A673 (cell line): ENCODE results near the gene CPEB2. TPM values are rescaled to one million over a fixed set of nuclear protein-coding genes. Genes with fewer than 3 reads are reported as not detected.

Source experiments
- BruUV-seq: library from RNA; stranded (reverse); fragments of 400-500 nt; replicated peaks from 2 replicates; lab custom pipeline; 2021; lab: Mats Ljungman, UMichigan
- CTCF ChIA-PET: fragments of 300-600 bp; sonication (Branson Sonifier 250); formaldehyde crosslinking; loops from one replicate; lab custom pipeline; 2022; ENCODE audit warnings: antibody characterized with exemption; lab: Charles Lee
- POLR2A ChIA-PET: fragments of 300-600 bp; sonication (Branson Sonifier 250); formaldehyde crosslinking; loops from one replicate; lab custom pipeline; 2022; ENCODE audit warnings: antibody characterized with exemption; ENCODE audit not compliant: low non-redundant PET; lab: Charles Lee
- DNase-seq: peaks from one replicate; pipeline ENCODE4 v3.0.0-alpha.2; 2015; ENCODE audit warnings: low spot score
- H3K27ac ChIP-seq: fragments of 200-600 bp; sonication (generic); 2 replicates; pipeline ENCODE4 v1.5.1; 2016; ENCODE audit warnings: mixed run types, low read depth, mild to moderate bottlenecking, mixed read lengths, antibody characterized with exemption, low read length; ENCODE audit not compliant: poor library complexity, severe bottlenecking
- H3K27me3 ChIP-seq: fragments of 200-600 bp; sonication (generic); replicated peaks from 2 replicates; pipeline ENCODE4 v1.6.1; 2017; ENCODE audit warnings: mixed run types, low read depth, mild to moderate bottlenecking, mixed read lengths, antibody characterized with exemption, low read length; ENCODE audit not compliant: insufficient read depth, poor library complexity
- H3K36me3 ChIP-seq: fragments of 200-600 bp; sonication (generic); 2 replicates; pipeline ENCODE4 v1.6.1; 2016; ENCODE audit warnings: mixed run types, mild to moderate bottlenecking, mixed read lengths, antibody characterized with exemption, low read length; ENCODE audit not compliant: insufficient read depth, poor library complexity, severe bottlenecking
- H3K4me1 ChIP-seq: fragments of 200-600 bp; sonication (generic); 2 replicates; pipeline ENCODE4 v1.6.1; 2017; ENCODE audit warnings: mixed run types, mild to moderate bottlenecking, mixed read lengths, antibody characterized with exemption, low read length; ENCODE audit not compliant: insufficient read depth, poor library complexity, severe bottlenecking
- H3K4me3 ChIP-seq: fragments of 200-600 bp; sonication (generic); 2 replicates; pipeline ENCODE4 v1.5.1; 2016; ENCODE audit warnings: low read depth, mixed run types, mild to moderate bottlenecking, mixed read lengths, low read length; ENCODE audit not compliant: poor library complexity, severe bottlenecking
- H3K9me3 ChIP-seq: fragments of 200-600 bp; sonication (generic); 2 replicates; pipeline ENCODE4 v1.6.1; 2016; ENCODE audit warnings: mixed run types, low read depth, mild to moderate bottlenecking, mixed read lengths, antibody characterized with exemption, low read length; ENCODE audit not compliant: poor library complexity, severe bottlenecking
- EZH2 ChIP-seq: fragments of 200-600 bp; sonication (generic); IDR thresholded peaks from 2 replicates; pipeline ENCODE4 v1.6.1; 2017; ENCODE audit warnings: borderline replicate concordance, low read depth, mild to moderate bottlenecking, mixed read lengths, antibody characterized with exemption, low read length; ENCODE audit not compliant: poor library complexity, severe bottlenecking
- intact Hi-C: fragments of 100-400 bp; cut with micrococcal nuclease; formaldehyde crosslinking; loops from one replicate; pipeline ENCODE4 v1.10.0; 2022; ENCODE audit not compliant: unreplicated experiment
- total RNA-seq: library from RNA; stranded (reverse); gene quantifications from 2 replicates; pipeline ENCODE4 v1.2.3, GENCODE V29; 2021
- TF ChIP-seq, protein P1 (sequence below): fragments of 300-800, 200-600 bp; sonication (generic); conservative IDR thresholded peaks from 2 replicates; pipeline ENCODE4 v1.5.1; 2017; ENCODE audit warnings: low read depth, mild to moderate bottlenecking, antibody characterized with exemption, low read length, moderate library complexity, mixed read lengths

The CPEB2 gene
- total RNA-seq, 1 experiment from 2014 or later = 75.5 TPM

DNA sequence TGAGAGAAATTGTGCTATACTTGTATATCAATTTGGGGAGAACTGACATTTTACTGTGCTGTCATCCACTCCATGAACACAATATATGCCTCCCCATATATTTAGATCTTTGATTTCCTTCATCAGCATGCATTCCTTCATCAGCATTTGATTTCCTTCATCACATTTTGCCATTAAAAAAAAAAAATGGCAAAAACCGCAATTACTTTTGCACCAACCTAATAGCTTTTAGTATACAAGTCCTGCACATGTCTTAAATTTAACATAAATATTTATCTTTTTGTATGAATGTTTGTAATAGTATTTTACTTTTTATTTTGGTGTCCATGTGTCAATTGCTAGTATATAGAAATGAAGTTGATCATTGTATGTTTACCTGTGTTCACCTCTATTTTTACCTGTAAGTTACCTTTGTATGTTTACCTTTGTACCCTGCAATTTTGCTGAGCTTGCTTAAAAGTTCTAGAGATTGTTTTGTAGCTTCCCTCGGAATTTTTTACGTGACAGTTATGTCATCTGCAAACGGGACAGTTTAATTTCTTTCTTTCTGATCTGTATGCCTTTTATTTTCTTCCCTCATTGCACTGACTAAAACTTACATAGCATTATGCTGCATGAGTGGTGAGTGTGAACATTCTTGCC lies 86.2 kb downstream of the CPEB2 start:
- Histone ChIP-seq H3K27me3 (no peaks in the 10 kb centered on the region), H3K36me3 (no peaks in the 10 kb centered on the region), H3K9me3 (no peaks in the 10 kb centered on the region), H3K4me3 (no peak overlapping the region), H3K27ac (no peak overlapping the region), H3K4me1 (no peaks in the 10 kb centered on the region)
- CTCF ChIA-PET = no interaction called here
- no peak for DNase-seq
- intact Hi-C loops = no loop called here
- no TSS peak for BruUV-seq
- TF ChIP-seq EZH2 = no peak
- TF ChIP-seq, protein P1, sequence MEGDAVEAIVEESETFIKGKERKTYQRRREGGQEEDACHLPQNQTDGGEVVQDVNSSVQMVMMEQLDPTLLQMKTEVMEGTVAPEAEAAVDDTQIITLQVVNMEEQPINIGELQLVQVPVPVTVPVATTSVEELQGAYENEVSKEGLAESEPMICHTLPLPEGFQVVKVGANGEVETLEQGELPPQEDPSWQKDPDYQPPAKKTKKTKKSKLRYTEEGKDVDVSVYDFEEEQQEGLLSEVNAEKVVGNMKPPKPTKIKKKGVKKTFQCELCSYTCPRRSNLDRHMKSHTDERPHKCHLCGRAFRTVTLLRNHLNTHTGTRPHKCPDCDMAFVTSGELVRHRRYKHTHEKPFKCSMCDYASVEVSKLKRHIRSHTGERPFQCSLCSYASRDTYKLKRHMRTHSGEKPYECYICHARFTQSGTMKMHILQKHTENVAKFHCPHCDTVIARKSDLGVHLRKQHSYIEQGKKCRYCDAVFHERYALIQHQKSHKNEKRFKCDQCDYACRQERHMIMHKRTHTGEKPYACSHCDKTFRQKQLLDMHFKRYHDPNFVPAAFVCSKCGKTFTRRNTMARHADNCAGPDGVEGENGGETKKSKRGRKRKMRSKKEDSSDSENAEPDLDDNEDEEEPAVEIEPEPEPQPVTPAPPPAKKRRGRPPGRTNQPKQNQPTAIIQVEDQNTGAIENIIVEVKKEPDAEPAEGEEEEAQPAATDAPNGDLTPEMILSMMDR = no peak
- POLR2A ChIA-PET = no interaction called here

DNA sequence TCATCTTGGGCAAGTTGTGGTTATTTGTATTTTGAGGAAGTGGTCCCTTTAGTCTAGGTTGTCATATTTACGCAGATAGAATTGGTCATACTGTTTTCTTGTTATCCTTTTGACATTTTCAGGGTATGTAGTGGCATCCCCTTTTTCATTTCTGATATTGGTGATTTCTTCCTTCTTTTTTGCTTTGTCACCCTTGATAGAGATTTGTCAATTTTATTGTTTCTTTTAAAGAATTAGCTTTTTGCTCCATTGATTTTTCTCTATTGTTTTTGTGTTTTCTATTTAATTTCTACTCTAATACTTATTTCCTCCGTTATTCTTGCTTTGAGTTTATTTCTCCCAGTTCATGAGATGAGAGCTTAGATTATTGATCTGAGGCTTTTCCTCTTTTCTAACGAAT lies 87.7 kb downstream of the CPEB2 start:
- ChIA-PET POLR2A (no interaction called here), CTCF (no interaction called here)
- Histone ChIP-seq H3K9me3 (no peaks in the 10 kb centered on the region), H3K4me1 (no peaks in the 10 kb centered on the region), H3K36me3 (no peaks in the 10 kb centered on the region), H3K27ac (no peak overlapping the region), H3K27me3 (no peaks in the 10 kb centered on the region), H3K4me3 (no peak overlapping the region)
- DNase-seq = no peak
- no peak for TF ChIP-seq EZH2
- TF ChIP-seq, protein P1 = no peak
- intact Hi-C loops = no loop called here
- no TSS peak for BruUV-seq

DNA sequence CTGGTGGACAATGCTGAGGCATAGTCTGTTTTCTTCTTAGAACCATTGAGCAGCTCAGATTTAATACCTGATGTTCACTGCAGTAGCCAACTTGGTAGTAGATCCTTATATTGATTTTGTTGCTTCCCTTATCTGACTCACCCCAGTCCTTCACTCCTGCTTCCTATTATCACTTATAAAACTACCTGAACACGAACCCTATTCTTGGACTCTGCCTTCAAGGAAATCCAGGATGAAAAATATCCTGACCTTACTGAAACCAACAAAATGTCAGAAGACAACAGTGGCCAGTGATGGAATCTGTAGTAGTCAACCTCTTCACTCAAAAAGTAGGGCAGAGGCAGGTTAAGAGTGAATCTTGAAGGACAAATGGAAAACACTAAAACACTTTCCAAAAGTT lies 98.1 kb downstream of the CPEB2 start:
- Histone ChIP-seq H3K9me3 (peaks cover 5% of the 10 kb centered on the region), H3K4me1 (no peaks in the 10 kb centered on the region), H3K36me3 (no peaks in the 10 kb centered on the region), H3K27me3 (no peaks in the 10 kb centered on the region), H3K4me3 (no peak overlapping the region), H3K27ac (no peak overlapping the region)
- intact Hi-C loops = no loop called here
- POLR2A ChIA-PET = no interaction called here
- no TSS peak for BruUV-seq
- no peak for TF ChIP-seq EZH2
- TF ChIP-seq, protein P1 = no peak
- CTCF ChIA-PET = no interaction called here
- no peak for DNase-seq
